HCT116 (cell line): ENCODE measurements around the gene ARHGAP45. TPM values are rescaled to one million over a fixed set of nuclear protein-coding genes. Genes with fewer than 3 reads are reported as not detected.

Experiments used
- ATAC-seq: fragments of 200-7000 bp; cut with Tn5 transposase; 2 replicates; pipeline ENCODE4 v1.9.1; 2020; ENCODE audit warnings: mild to moderate bottlenecking, moderate library complexity
- BruUV-seq: library from RNA; stranded (reverse); fragments of 400-500 nt; replicated peaks from 2 replicates; lab custom pipeline; 2021; lab: Mats Ljungman, UMichigan
- CTCF ChIA-PET: fragments of 300-600 bp; sonication (Branson Sonifier 250); formaldehyde crosslinking; loops from one replicate; lab custom pipeline; 2021; ENCODE audit warnings: antibody characterized with exemption; lab: Charles Lee
- POLR2A ChIA-PET: fragments of 300-600, 350-600 bp; sonication (Branson Sonifier 250); formaldehyde crosslinking; loops from one replicate; lab custom pipeline; 2021; ENCODE audit warnings: antibody characterized with exemption; lab: Charles Lee
- RAD21 ChIA-PET, 2 experiments: fragments of 300-600 bp; sonication (Branson Sonifier 250); formaldehyde crosslinking; loops; one replicate each; lab custom pipeline; 2023; ENCODE audit warnings: low total read pairs in 2 of 2; ENCODE audit not compliant: uncharacterized antibody in 2 of 2, unreplicated experiment in 2 of 2, low non-redundant PET in 1 of 2; lab: Charles Lee
- DNase-seq: peaks from one replicate; pipeline ENCODE4 v3.0.0-alpha.2; 2010; ENCODE audit warnings: low read depth, low spot score
- H2AFZ ChIP-seq: fragments of 200-600 bp; shearing (Covaris generic), sonication (generic); 2 replicates; pipeline ENCODE4 v1.6.1; 2017; ENCODE audit warnings: low read depth, mixed run types, mixed read lengths, antibody characterized with exemption, low read length; ENCODE audit not compliant: poor library complexity, severe bottlenecking
- H3K27ac ChIP-seq: 2 replicates; pipeline ENCODE4 v1.5.1; 2012; ENCODE audit warnings: low read depth, low read length
- H3K27me3 ChIP-seq: fragments of 200-600 bp; sonication (generic); 2 replicates; pipeline ENCODE4 v1.6.1; 2016; ENCODE audit warnings: mixed run types, low read length, mixed read lengths; ENCODE audit not compliant: insufficient read depth
- H3K36me3 ChIP-seq, 2 experiments: fragments of 200-500 bp in 1 of 2; fragments of 200-600 bp in 1 of 2; sonication (Bioruptor generic) in 1 of 2; sonication (generic) in 1 of 2; 2 replicates each; pipeline versions ENCODE4 v1.5.1 to v1.6.1; 2014 to 2016; ENCODE audit warnings: low read length in 2 of 2, inconsistent platforms in 1 of 2, mixed read lengths in 1 of 2, mixed run types in 1 of 2; ENCODE audit not compliant: insufficient read depth in 2 of 2, control insufficient read depth in 1 of 2
- H3K4me1 ChIP-seq, 2 experiments: fragments of 200-600 bp in 1 of 2; sonication (generic) in 1 of 2; 2 replicates each; pipeline versions ENCODE4 v1.5.1 to v1.6.1; 2012 to 2017; ENCODE audit warnings: low read length in 2 of 2, inconsistent platforms in 1 of 2, mild to moderate bottlenecking in 1 of 2, mixed read lengths in 1 of 2, mixed run types in 1 of 2, moderate library complexity in 1 of 2; ENCODE audit not compliant: insufficient read depth in 2 of 2, control insufficient read depth in 1 of 2
- H3K4me2 ChIP-seq: fragments of 200-600 bp; sonication (generic); 2 replicates; pipeline ENCODE4 v1.6.1; 2017; ENCODE audit warnings: mixed run types, low read length, mixed read lengths
- H3K4me3 ChIP-seq, 2 experiments: fragments of 200-600 bp in 1 of 2; sonication (generic) in 1 of 2; replicated peaks in 1 of 2; 2 replicates each; pipeline ENCODE4 v1.5.1; 2011 to 2016; ENCODE audit warnings: low read length in 2 of 2, control low read depth in 1 of 2, low read depth in 1 of 2, mild to moderate bottlenecking in 1 of 2, mixed read lengths in 1 of 2, mixed run types in 1 of 2
- H3K79me2 ChIP-seq: fragments of 200-600 bp; sonication (generic); 2 replicates; pipeline ENCODE4 v1.6.1; 2017; ENCODE audit warnings: mild to moderate bottlenecking, mixed run types, low read length, moderate library complexity, mixed read lengths; ENCODE audit not compliant: insufficient read depth
- H3K9ac ChIP-seq: fragments of 200-600 bp; sonication (generic); 2 replicates; pipeline ENCODE4 v1.6.1; 2016; ENCODE audit warnings: low read length, mixed read lengths
- H3K9me2 ChIP-seq: fragments of 200-600 bp; sonication (generic), shearing (Covaris generic); 2 replicates; pipeline ENCODE4 v1.6.1; 2017; ENCODE audit warnings: mixed run types, mild to moderate bottlenecking, moderate library complexity; ENCODE audit not compliant: insufficient read depth
- H3K9me3 ChIP-seq, 2 experiments: fragments of 200-500 bp in 1 of 2; fragments of 200-600 bp in 1 of 2; sonication (Bioruptor generic) in 1 of 2; sonication (generic) in 1 of 2; 2 replicates each; pipeline ENCODE4 v1.6.1; 2014 to 2017; ENCODE audit warnings: low read length in 2 of 2, mixed read lengths in 2 of 2, inconsistent platforms in 1 of 2, low read depth in 1 of 2, mild to moderate bottlenecking in 1 of 2, mixed run types in 1 of 2, moderate library complexity in 1 of 2; ENCODE audit not compliant: control insufficient read depth in 1 of 2, insufficient read depth in 1 of 2
- H4K20me1 ChIP-seq: fragments of 200-600 bp; sonication (generic), shearing (Covaris generic); 2 replicates; pipeline ENCODE4 v1.6.1; 2017; ENCODE audit warnings: mixed run types, mild to moderate bottlenecking, moderate library complexity; ENCODE audit not compliant: insufficient read depth
- ATF3 ChIP-seq: IDR thresholded peaks from 2 replicates; pipeline ENCODE4 v1.6.1; 2012
- CEBPB ChIP-seq: IDR thresholded peaks from 2 replicates; pipeline ENCODE4 v1.6.1; 2012; ENCODE audit warnings: low read depth
- CTCF ChIP-seq, 3 experiments: fragments of 200-600 bp in 1 of 3; sonication (generic) in 1 of 3; IDR thresholded peaks in 2 of 3; conservative IDR thresholded peaks in 1 of 3; 2 replicates each; pipeline ENCODE4 v1.5.1; 2012 to 2017; ENCODE audit warnings: low read depth in 2 of 3, low read length in 2 of 3, antibody characterized with exemption in 1 of 3, borderline replicate concordance in 1 of 3, control low read depth in 1 of 3, mild to moderate bottlenecking in 1 of 3, mixed read lengths in 1 of 3, mixed run types in 1 of 3, moderate library complexity in 1 of 3; ENCODE audit not compliant: insufficient read depth in 1 of 3
- ELF1 ChIP-seq: IDR thresholded peaks from 2 replicates; pipeline ENCODE4 v1.6.1; 2012; ENCODE audit warnings: low read depth, borderline replicate concordance
- EZH2 ChIP-seq: fragments of 200-600 bp; sonication (generic); IDR thresholded peaks from 2 replicates; pipeline ENCODE4 v1.6.1; 2017; ENCODE audit warnings: antibody characterized with exemption, mixed run types
- EZH2phosphoT487 ChIP-seq: fragments of 200-600 bp; IDR thresholded peaks from 2 replicates; pipeline ENCODE4 v1.6.1; 2018; ENCODE audit warnings: antibody characterized with exemption, borderline replicate concordance
- JUND ChIP-seq: IDR thresholded peaks from 2 replicates; pipeline ENCODE4 v1.6.1; 2012
- POLR2A ChIP-seq: IDR thresholded peaks from 2 replicates; pipeline ENCODE4 v1.7.0; 2011; ENCODE audit warnings: borderline replicate concordance; ENCODE audit not compliant: insufficient read depth, insufficient read length; ENCODE audit errors: extremely low read depth
- POLR2AphosphoS5 ChIP-seq: IDR thresholded peaks from 2 replicates; pipeline ENCODE4 v1.6.1; 2011; ENCODE audit warnings: mild to moderate bottlenecking, low read depth, low read length, moderate library complexity
- RAD21 ChIP-seq: IDR thresholded peaks from 2 replicates; pipeline ENCODE4 v1.6.1; 2012; ENCODE audit warnings: low read depth, mild to moderate bottlenecking
- REST ChIP-seq: IDR thresholded peaks from 2 replicates; pipeline ENCODE4 v1.6.1; 2012; ENCODE audit warnings: low read depth
- SIN3A ChIP-seq: IDR thresholded peaks from 2 replicates; pipeline ENCODE4 v1.6.1; 2012; ENCODE audit warnings: low read depth
- SP1 ChIP-seq: IDR thresholded peaks from 2 replicates; pipeline ENCODE4 v1.6.1; 2012; ENCODE audit warnings: low read depth
- YY1 ChIP-seq: IDR thresholded peaks from 2 replicates; pipeline ENCODE4 v1.6.1; 2011; ENCODE audit warnings: low read length, low read depth, moderate library complexity, mild to moderate bottlenecking; ENCODE audit not compliant: insufficient replicate concordance; ENCODE audit errors: extremely low read depth
- ZNF274 ChIP-seq: fragments of 200-500 bp; sonication (Bioruptor generic); IDR thresholded peaks from 2 replicates; pipeline ENCODE4 v1.6.1; 2014; ENCODE audit warnings: mild to moderate bottlenecking, low read depth, low read length, inconsistent platforms
- intact Hi-C: fragments of 100-400 bp; cut with micrococcal nuclease; formaldehyde crosslinking; loops from 2 replicates; pipeline ENCODE4 v1.10.0; 2022
- total RNA-seq: library from RNA; stranded (reverse); gene quantifications from one replicate; pipeline ENCODE4 v1.2.1, GENCODE V29; 2021; ENCODE audit not compliant: unreplicated experiment

The ARHGAP45 gene
- total RNA-seq, 1 experiment from 2014 or later: 30.4 TPM

- TF ChIP-seq CTCF (IDR thresholded peaks at IDR 0.05 in 2 of 3, conservative IDR thresholded peaks at IDR 0.05 in 1 of 3; ENCODE audit: borderline replicate concordance in 1 of 3, insufficient read depth in 1 of 3, low read depth in 2 of 3, low read length in 2 of 3): no peak
- no peak for TF ChIP-seq ZNF274
- TF ChIP-seq SIN3A: no peak
- TF ChIP-seq CEBPB: no peak
- no peak for TF ChIP-seq YY1
- TF ChIP-seq ELF1: no peak
- TF ChIP-seq, all 23 proteins: peak for 0
Observed at GRCh38 chr19:1103132-1103707, 36.3 kb downstream of the ARHGAP45 start (continued).

GRCh38 chr19:1103708-1104310 is 36.8 kb downstream of the ARHGAP45 start, which contains the start of gene GPX4:
Gene GPX4 (plus strand): TSS chr19:1103994. CDS start chr19:1104044, 50 bp downstream.
- DNase-seq (peak; percentile 98), ATAC-seq (peak; percentile 73)
- no TSS peak for BruUV-seq
- ChIA-PET CTCF (interaction anchor here (0.5 to 2.3 kb wide), 3 partner anchors 9 to 91 kb away, joined by 3 to 12 read pairs (median 6); no protein-coding TSS in a partner anchor), POLR2A (interaction anchor here (0.7 to 3.6 kb wide), 11 partner anchors 10 to 82 kb away, joined by 3 to 17 read pairs (median 3); partner anchors contain the start of gene RNU6-2), RAD21 (no interaction called here)
- intact Hi-C loops: loop anchor here (5.0 kb wide), 4 partner anchors 42 to 138 kb away; partner anchors contain the start of genes ATP5F1D and CNN2
- H3K4me2 ChIP-seq: peak within 1 kb of the TSS; percentile 98
- peak within 1 kb of the TSS; percentile 61 to 88 for H3K4me3 ChIP-seq
- H3K9me2 ChIP-seq: no peaks in the 10 kb centered on the region
- H3K27ac ChIP-seq: peak within 1 kb of the TSS; percentile 99
- H3K36me3 ChIP-seq: peaks cover 4 to 17% of the 10 kb centered on the region in 2 experiments; a peak in 3 of 4 replicates
- H3K79me2 ChIP-seq: peaks cover 24% of the 10 kb centered on the region
- H3K27me3 ChIP-seq: no peaks in the 10 kb centered on the region
- no peak within 1 kb of the TSS for H2AFZ ChIP-seq
- H3K4me1 ChIP-seq: peaks cover 32 to 74% of the 10 kb centered on the region in 2 experiments
- peaks cover 0 to 4% of the 10 kb centered on the region in 2 experiments; a peak in 1 of 4 replicates for H3K9me3 ChIP-seq
- H4K20me1 ChIP-seq: no peaks in the 10 kb centered on the region
- peak within 1 kb of the TSS; percentile 98 for H3K9ac ChIP-seq
- TF ChIP-seq ATF3: no peak
- peak; percentile 90 for TF ChIP-seq SIN3A
- TF ChIP-seq SP1: peak; percentile 92
- no peak for TF ChIP-seq EZH2
- no peak for TF ChIP-seq JUND
- no peak for TF ChIP-seq EZH2phosphoT487
- peak; percentile 97 for TF ChIP-seq POLR2A
- no peak for TF ChIP-seq RAD21
- no peak for TF ChIP-seq CTCF (IDR thresholded peaks at IDR 0.05 in 2 of 3, conservative IDR thresholded peaks at IDR 0.05 in 1 of 3; ENCODE audit: borderline replicate concordance in 1 of 3, insufficient read depth in 1 of 3, low read depth in 2 of 3, low read length in 2 of 3)
- no peak for TF ChIP-seq REST
- TF ChIP-seq POLR2AphosphoS5: peak; percentile 97
